Measurements from ENCODE around the gene OGFOD3.

The OGFOD3 gene

DNA sequence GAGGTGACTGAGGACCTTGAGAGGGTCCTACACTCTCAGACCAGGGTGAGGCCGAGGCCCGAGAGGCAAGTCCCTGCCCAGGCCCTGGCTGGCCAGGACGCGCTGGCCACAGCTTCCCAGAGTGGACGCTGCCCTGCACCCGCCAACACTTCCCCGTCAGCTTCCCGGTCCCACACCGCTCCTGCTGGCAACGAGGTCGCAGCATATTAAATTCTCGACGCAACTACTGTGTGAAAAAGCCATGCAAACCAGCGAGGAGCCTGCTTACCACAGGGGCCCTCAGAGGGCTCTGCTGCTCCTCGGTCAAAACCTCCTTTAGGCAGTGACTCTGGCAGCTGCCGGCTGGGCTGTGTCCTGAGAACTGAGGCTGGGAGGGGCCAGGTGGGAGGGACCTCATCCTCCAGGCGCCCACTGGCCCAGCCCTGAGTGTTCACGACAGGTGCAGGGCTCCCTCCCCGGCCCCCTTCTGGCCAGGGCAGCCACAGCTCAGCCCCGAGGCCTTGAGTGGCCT lies 61.5 kb downstream of the OGFOD3 start:
- Histone ChIP-seq H3K27ac (ENCODE audit: low read depth, low read length) (no peak overlapping the region), H3K4me3 (ENCODE audit: low read depth, low read length) (no peak overlapping the region), H3K27me3 (ENCODE audit: control insufficient read depth, insufficient read depth, low read length) (peaks cover 4% of the 10 kb centered on the region; the same call in 1 of the 2 replicates), H3K9ac (ENCODE audit: low read depth, low read length) (no peak overlapping the region), H3K9me3 (ENCODE audit: control insufficient read depth, insufficient read depth, low read length) (no peaks in the 10 kb centered on the region), H3K4me1 (ENCODE audit: control insufficient read depth, insufficient read depth, low read length) (no peaks in the 10 kb centered on the region; the same call in 1 of the 2 replicates), H3K36me3 (ENCODE audit: control insufficient read depth, insufficient read depth, low read length) (no peaks in the 10 kb centered on the region)

DNA sequence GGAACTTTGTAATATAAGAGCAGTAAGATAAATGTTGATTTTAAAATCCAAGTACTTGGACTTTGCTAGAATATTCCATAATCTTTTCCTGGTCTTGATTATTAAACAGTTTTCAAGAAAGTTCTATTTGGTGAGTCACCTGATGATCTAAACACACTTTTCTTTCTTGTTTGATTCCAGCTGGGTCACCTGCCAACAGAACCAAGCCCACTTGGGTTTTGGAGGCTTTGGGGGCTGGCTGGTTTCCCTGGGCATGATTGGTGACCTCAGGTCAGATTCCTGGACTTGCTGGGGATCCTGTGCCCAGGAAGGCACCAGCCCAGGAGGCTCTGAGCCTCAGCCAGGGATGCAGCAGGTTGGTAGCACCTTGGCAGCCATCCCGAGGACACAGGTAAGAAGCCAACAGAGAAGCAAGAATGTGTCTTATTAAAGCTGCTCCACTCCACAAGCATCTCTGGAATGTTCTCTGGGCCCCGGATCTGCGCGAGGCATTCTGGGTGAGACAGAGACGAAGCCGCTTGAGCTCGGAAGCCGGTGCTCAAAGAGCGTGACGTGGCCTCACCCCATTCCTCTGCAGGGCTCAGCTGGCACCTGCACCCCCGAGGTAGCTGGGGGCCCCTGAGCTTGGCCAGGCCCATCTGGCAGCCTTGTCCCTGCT lies 62.5 kb downstream of the OGFOD3 start:
- Histone ChIP-seq H3K36me3 (ENCODE audit: control insufficient read depth, insufficient read depth, low read length) (no peaks in the 10 kb centered on the region), H3K4me3 (ENCODE audit: low read depth, low read length) (no peak overlapping the region), H3K9ac (ENCODE audit: low read depth, low read length) (no peak overlapping the region), H3K27me3 (ENCODE audit: control insufficient read depth, insufficient read depth, low read length) (peaks cover 4% of the 10 kb centered on the region; the same call in 1 of the 2 replicates), H3K27ac (ENCODE audit: low read depth, low read length) (no peak overlapping the region), H3K9me3 (ENCODE audit: control insufficient read depth, insufficient read depth, low read length) (no peaks in the 10 kb centered on the region), H3K4me1 (ENCODE audit: control insufficient read depth, insufficient read depth, low read length) (no peaks in the 10 kb centered on the region; the same call in 1 of the 2 replicates)

DNA sequence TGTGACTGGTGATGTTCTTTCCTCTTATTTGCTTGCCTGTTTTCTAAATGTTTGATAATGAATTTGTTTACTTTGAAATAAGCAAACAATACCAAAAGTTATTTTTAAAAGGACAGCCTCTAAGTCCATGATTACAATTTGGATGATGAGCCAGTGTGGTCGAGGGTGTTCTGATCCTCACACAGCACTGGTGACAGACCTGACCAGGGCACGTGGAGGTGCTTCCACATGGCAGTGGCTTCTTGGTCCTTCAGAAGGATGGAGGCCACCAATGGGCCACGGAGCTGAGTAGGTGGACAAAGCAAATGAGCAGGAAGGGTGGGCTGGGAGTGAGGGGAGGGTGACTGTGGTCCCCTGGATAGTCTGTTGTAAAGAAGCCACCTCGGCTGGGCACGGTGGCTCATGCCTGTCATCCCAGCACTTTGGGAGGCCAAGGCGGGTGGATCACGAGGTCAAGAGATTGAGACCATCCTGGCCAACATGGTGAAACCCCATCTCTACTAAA lies 63.5 kb downstream of the OGFOD3 start:
- Histone ChIP-seq H3K9ac (ENCODE audit: low read depth, low read length) (no peak overlapping the region), H3K9me3 (ENCODE audit: control insufficient read depth, insufficient read depth, low read length) (no peaks in the 10 kb centered on the region), H3K27me3 (ENCODE audit: control insufficient read depth, insufficient read depth, low read length) (peaks cover 4% of the 10 kb centered on the region; the same call in 1 of the 2 replicates), H3K4me1 (ENCODE audit: control insufficient read depth, insufficient read depth, low read length) (no peaks in the 10 kb centered on the region; the same call in 1 of the 2 replicates), H3K4me3 (ENCODE audit: low read depth, low read length) (no peak overlapping the region), H3K36me3 (ENCODE audit: control insufficient read depth, insufficient read depth, low read length) (no peaks in the 10 kb centered on the region), H3K27ac (ENCODE audit: low read depth, low read length) (no peak overlapping the region)

- Histone ChIP-seq H3K4me3 (ENCODE audit: low read depth, low read length) (no peak overlapping the region), H3K27ac (ENCODE audit: low read depth, low read length) (no peak overlapping the region), H3K9me3 (ENCODE audit: control insufficient read depth, insufficient read depth, low read length) (no peaks in the 10 kb centered on the region), H3K4me1 (ENCODE audit: control insufficient read depth, insufficient read depth, low read length) (no peaks in the 10 kb centered on the region; the same call in 1 of the 2 replicates), H3K9ac (ENCODE audit: low read depth, low read length) (no peak overlapping the region), H3K36me3 (ENCODE audit: control insufficient read depth, insufficient read depth, low read length) (no peaks in the 10 kb centered on the region), H3K27me3 (ENCODE audit: control insufficient read depth, insufficient read depth, low read length) (no peaks in the 10 kb centered on the region)
Observed at GRCh38 chr17:82353484-82353883, 64.9 kb downstream of the OGFOD3 start.

GRCh38 chr17:82351713-82352488 lies 66.5 kb downstream of the OGFOD3 start:
- Histone ChIP-seq H3K36me3 (ENCODE audit: control insufficient read depth, insufficient read depth, low read length) (no peaks in the 10 kb centered on the region), H3K27ac (ENCODE audit: low read depth, low read length) (no peak overlapping the region), H3K4me3 (ENCODE audit: low read depth, low read length) (no peak overlapping the region)

DNA sequence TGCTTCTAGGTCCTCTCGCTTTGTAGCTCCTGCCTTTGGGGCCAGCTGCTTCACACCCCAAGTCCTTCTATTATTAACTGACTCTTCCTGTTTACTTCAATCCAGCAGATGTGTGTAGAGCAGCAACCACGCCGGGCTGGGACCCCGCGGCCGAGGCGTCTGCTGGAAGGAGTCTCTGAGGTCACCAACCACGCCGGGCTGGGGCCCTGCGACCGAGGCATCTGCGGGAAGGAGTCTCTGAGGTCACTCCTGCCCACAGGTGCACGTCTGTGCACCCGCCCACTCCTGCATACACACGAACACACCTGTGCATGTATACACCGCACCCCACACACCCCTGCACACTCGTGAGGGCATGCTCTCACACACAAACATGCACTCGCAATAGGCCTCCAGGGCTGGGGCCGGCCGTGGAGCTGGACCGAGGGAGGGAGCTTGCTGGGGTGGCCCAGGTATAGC lies 67.1 kb downstream of the OGFOD3 start:
- no peak overlapping the region for H3K27ac ChIP-seq (ENCODE audit: low read depth, low read length)
- H3K9me3 ChIP-seq (ENCODE audit: control insufficient read depth, insufficient read depth, low read length): no peaks in the 10 kb centered on the region
- no peaks in the 10 kb centered on the region for H3K36me3 ChIP-seq (ENCODE audit: control insufficient read depth, insufficient read depth, low read length)
- no peak overlapping the region for H3K9ac ChIP-seq (ENCODE audit: low read depth, low read length)
- no peaks in the 10 kb centered on the region for H3K27me3 ChIP-seq (ENCODE audit: control insufficient read depth, insufficient read depth, low read length)
- H3K4me3 ChIP-seq (ENCODE audit: low read depth, low read length): no peak overlapping the region
- no peaks in the 10 kb centered on the region; the same call in 1 of the 2 replicates for H3K4me1 ChIP-seq (ENCODE audit: control insufficient read depth, insufficient read depth, low read length)

More at GRCh38 chr17:82351713-82352488, 66.5 kb downstream of the OGFOD3 start:
- Histone ChIP-seq H3K9ac (ENCODE audit: low read depth, low read length) (no peak overlapping the region), H3K4me1 (ENCODE audit: control insufficient read depth, insufficient read depth, low read length) (no peaks in the 10 kb centered on the region; the same call in 1 of the 2 replicates), H3K9me3 (ENCODE audit: control insufficient read depth, insufficient read depth, low read length) (no peaks in the 10 kb centered on the region), H3K27me3 (ENCODE audit: control insufficient read depth, insufficient read depth, low read length) (no peaks in the 10 kb centered on the region)

DNA sequence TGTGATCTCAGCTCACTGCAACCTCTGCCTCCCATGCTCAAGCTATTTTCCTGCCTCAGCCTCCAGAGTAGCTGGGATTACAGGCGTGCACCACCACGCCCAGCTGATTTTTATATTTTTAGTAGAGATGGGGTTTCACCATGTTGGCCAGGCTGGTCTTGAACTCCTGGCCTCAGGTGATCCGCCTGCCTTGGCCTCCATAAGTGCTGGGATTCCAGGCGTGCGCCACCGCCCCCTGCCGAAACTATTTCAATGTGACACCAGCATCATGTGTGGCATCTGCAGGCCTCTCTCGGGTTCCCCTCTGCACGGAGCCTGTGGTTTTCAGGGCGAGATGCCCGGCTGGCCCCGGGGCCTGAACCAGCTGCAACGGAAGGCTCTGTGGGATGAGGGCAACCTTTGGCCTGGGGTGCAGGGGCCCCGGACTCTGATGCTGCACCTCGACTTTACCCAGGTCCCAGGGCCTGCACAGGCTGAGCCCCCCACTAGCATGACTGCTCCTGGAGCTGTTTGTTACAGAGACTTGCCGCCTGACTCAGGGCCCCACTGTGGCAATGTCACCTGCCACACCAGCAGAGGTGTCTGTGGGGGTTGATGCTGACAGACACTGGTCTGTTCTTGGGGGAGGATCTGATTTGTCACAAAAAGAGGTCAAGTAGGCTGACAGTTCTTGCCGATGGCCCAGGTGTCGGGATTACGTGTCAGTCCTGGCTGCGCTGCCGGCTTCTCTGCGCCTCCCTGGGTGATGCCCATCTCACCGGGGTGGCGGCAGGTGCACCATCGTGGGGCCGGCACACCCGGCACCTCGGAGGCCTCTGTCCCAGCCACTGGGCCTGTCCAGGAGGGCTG lies 68.0 kb downstream of the OGFOD3 start:
- H3K4me3 ChIP-seq (ENCODE audit: low read depth, low read length): no peak overlapping the region
- H3K27ac ChIP-seq (ENCODE audit: low read depth, low read length): no peak overlapping the region
- no peaks in the 10 kb centered on the region for H3K9me3 ChIP-seq (ENCODE audit: control insufficient read depth, insufficient read depth, low read length)
- no peaks in the 10 kb centered on the region for H3K27me3 ChIP-seq (ENCODE audit: control insufficient read depth, insufficient read depth, low read length)
- no peaks in the 10 kb centered on the region for H3K4me1 ChIP-seq (ENCODE audit: control insufficient read depth, insufficient read depth, low read length)
- H3K36me3 ChIP-seq (ENCODE audit: control insufficient read depth, insufficient read depth, low read length): no peaks in the 10 kb centered on the region
- no peak overlapping the region for H3K9ac ChIP-seq (ENCODE audit: low read depth, low read length)

DNA sequence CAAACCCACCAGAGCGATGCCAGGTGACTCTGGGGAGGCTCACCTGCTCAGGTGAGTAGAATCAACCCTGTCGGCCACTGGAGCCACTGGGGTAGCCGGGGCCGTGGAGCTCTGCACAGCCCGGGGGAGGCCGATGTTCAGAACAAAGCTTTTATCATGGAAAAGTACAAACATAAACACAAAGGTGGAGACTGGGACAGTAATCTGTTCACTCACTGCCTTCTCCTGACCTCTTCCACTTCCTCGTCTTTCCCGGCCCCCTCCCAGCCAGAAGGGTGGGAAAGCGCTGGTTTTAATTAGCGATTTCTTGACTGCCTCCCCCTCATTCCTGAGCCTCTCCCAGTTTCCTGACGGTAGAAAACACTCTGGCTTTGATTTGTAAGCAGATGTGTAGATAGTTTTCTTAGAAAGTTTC lies 69.1 kb downstream of the OGFOD3 start:
- Histone ChIP-seq H3K27me3 (ENCODE audit: control insufficient read depth, insufficient read depth, low read length) (no peaks in the 10 kb centered on the region), H3K27ac (ENCODE audit: low read depth, low read length) (no peak overlapping the region), H3K4me1 (ENCODE audit: control insufficient read depth, insufficient read depth, low read length) (no peaks in the 10 kb centered on the region), H3K9me3 (ENCODE audit: control insufficient read depth, insufficient read depth, low read length) (no peaks in the 10 kb centered on the region), H3K9ac (ENCODE audit: low read depth, low read length) (no peak overlapping the region), H3K36me3 (ENCODE audit: control insufficient read depth, insufficient read depth, low read length) (no peaks in the 10 kb centered on the region), H3K4me3 (ENCODE audit: low read depth, low read length) (no peak overlapping the region)

DNA sequence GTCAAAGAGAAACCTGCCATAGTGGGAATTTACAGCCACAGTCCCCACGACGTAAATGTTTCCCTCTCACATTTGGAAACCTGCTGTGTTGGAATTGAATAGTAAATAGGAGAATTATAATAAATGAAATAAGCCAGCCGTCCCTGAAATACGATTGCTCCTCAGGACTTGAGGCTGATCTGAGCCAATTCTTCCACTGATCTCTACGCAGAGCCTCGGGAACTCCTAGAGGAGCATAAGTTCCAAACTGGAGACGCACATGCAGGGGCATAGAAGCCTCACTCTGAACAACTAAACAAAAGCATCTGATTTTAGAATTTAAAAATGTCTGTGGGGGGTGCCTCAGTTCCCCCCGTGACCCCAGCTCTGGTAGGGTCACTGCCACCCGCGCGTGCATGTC lies 69.5 kb downstream of the OGFOD3 start:
- Histone ChIP-seq H3K9ac (ENCODE audit: low read depth, low read length) (no peak overlapping the region), H3K4me1 (ENCODE audit: control insufficient read depth, insufficient read depth, low read length) (no peaks in the 10 kb centered on the region)

DNA sequence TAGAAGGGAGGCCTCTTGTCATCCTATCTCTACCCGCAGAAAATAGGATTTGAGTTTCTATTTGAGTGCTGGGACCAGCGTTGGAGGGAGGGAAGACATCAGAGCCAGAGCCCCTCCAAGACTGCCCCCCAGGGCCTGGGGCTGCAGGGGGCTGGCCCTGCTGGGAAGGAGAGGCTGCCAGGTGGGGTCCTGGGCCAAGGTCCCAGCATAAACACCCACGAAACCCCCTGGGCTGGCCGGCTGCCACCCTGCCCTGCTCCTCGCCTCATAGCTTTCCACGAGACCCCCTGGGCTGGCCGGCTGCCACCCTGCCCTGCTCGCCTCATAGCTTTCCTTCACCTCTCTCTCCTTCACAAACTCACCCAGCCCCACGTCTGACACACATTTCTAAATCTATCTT lies 70.0 kb downstream of the OGFOD3 start:
- H3K27ac ChIP-seq (ENCODE audit: low read depth, low read length): no peak overlapping the region
- no peak overlapping the region for H3K4me3 ChIP-seq (ENCODE audit: low read depth, low read length)
- H3K9me3 ChIP-seq (ENCODE audit: control insufficient read depth, insufficient read depth, low read length): no peaks in the 10 kb centered on the region
- H3K36me3 ChIP-seq (ENCODE audit: control insufficient read depth, insufficient read depth, low read length): no peaks in the 10 kb centered on the region
- H3K4me1 ChIP-seq (ENCODE audit: control insufficient read depth, insufficient read depth, low read length): no peaks in the 10 kb centered on the region
- H3K9ac ChIP-seq (ENCODE audit: low read depth, low read length): no peak overlapping the region
- H3K27me3 ChIP-seq (ENCODE audit: control insufficient read depth, insufficient read depth, low read length): no peaks in the 10 kb centered on the region

More for the DNA sequence above, 69.5 kb downstream of the OGFOD3 start:
- H3K9me3 ChIP-seq (ENCODE audit: control insufficient read depth, insufficient read depth, low read length): no peaks in the 10 kb centered on the region
- no peak overlapping the region for H3K4me3 ChIP-seq (ENCODE audit: low read depth, low read length)
- no peak overlapping the region for H3K27ac ChIP-seq (ENCODE audit: low read depth, low read length)
- no peaks in the 10 kb centered on the region for H3K36me3 ChIP-seq (ENCODE audit: control insufficient read depth, insufficient read depth, low read length)
- H3K27me3 ChIP-seq (ENCODE audit: control insufficient read depth, insufficient read depth, low read length): no peaks in the 10 kb centered on the region

Data from HUES48 (cell line).